ENCODE measurements around the gene DKK3.
"Not testable (repeated sequence)": the region's sequence is repeated elsewhere in the genome, so short reads cannot be mapped to it uniquely, and the experiment has no call there.

The DKK3 gene

DNA sequence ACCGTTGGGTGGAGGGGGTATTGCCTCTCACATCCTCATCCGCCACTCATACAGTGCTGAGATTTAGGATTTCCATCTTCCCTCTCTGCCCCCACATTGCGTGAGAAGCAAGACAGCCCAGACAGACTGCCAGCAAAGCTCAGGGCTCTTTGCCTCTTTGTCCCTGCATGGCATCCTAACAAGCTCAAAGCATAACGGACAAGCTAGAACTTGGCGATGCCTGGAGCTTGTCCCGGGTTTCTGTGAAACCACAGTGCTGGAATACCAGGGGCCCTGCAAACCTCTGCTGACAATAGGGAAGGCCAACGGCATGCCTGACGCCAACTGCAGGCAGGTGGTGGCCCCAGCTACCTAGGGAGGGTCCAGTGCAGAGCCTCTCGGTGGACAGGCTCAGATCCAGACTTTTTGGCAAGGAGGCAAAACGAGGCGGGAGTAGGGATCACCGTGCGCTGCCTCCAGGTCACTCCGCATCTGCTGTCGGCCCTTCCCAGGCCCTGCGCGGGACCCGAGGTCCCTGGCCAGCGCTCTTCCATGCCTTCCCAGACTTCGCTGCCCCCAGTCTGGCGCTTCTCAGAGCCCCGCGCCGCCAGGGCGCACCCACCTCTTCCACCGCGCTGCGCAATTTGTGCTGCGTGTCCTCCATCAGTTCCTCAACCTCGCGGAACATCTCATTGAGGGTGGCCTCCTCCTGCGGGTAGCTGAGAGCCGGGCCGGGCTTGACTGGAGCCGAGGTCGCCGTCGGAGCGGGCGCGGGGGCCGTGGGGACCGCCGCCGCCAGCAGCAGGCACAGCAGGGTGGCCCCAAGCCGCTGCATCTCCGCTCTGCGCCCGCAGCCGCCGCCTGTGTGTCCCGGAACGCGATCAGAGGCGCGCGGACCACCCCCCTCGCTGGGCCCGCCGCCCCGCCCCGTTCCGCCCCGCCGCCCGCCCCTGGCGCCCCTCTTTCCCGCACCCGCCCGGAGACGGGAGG, at the start of gene DKK3:
Gene DKK3 (minus strand): TSS at position 858 of the 969 bp plus-strand sequence. CDS start 44 bp downstream, at position 814.
- no peak for DNase-seq (ENCODE audit: low spot score)

DNA sequence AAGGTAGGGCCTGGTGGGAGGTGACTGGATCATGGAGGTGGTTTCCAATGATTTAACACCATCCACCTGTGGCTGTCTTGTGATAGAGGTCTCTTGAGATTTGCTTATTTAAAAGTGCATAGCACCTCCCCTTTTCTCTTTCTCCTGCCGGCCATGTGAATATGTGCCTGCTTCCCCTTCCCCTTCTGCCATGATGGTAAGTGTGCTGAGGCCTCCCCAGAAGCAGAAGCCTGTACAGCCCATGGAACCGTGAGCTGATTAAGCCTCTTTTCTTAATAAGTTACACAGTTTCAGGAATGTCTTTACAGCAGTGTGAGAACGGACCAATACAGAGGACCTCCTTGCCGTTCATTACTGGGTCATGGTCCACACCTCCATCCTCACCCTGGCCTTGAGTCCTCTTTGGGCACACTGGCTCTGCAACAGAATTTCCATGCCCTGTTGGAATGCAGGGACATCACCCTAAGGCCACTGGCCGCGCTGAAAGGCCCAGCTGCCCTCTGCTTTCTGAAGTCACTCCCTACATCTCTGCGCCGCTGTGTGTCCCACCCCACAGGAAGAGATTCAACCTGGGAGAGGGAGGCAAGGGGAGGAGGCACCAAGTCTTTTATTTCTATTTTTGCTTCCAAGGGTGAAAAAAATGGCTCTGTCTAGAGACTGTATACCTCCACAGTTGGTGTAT, 49.0 kb upstream of the DKK3 start:
- no peak for DNase-seq (ENCODE audit: low spot score)

DNA sequence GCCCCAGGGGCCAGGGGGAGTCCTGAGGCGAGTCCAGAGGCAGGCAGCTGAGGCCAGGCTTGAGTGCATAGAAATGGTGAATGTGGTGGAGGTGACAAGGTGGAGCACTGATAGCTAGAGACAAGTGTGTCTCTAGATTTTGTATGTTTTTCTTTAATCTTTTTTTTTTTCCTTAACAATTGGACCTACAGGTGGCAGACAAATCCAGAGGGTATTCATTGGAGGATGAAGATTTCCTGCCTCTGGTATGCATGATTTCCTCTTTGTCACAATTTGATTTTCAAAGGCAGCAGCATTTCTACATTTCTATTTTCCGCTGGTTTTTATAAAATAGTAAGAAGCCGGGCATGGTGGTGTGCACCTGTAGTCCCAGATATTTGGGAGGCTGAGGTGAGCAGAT, 47.7 kb upstream of the DKK3 start:
- DNase-seq (ENCODE audit: low spot score) = no peak

DNA sequence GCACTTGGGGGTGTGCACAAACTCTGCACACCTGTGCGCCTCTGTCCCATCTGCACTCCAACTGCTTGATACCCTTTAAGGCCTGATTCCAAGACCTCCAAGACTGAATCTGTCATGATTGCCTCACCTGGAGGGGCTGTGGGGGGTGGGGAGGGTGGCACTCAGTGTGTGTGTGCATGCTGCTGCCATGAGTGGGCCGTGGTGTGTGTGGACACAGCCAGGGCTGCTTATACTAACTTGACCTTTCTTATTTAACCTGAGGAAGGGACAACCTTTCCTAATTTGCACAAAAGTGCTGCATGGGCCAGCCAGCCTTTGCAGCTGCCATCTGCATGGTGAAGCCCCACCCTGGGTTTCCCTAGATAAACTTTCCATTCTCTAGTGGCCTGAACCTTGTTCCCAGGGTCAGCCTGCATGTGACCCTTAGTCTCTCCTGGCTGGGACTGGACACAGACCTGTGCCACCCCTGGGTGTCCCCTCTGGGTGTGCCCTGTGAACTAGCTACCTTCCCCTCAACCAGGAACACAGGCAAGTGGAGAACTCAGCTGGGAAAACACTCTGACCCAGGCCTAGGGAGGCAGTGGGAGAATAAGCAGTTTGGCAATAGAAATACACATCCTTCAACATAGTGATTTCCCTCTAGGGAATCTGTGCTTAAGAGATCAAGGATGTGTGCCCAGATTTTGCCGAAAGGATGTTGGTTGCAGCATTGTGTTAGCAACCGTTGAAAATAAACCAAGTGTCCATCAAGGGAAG, 45.4 kb upstream of the DKK3 start:
- no peak for DNase-seq (ENCODE audit: low spot score)

DNA sequence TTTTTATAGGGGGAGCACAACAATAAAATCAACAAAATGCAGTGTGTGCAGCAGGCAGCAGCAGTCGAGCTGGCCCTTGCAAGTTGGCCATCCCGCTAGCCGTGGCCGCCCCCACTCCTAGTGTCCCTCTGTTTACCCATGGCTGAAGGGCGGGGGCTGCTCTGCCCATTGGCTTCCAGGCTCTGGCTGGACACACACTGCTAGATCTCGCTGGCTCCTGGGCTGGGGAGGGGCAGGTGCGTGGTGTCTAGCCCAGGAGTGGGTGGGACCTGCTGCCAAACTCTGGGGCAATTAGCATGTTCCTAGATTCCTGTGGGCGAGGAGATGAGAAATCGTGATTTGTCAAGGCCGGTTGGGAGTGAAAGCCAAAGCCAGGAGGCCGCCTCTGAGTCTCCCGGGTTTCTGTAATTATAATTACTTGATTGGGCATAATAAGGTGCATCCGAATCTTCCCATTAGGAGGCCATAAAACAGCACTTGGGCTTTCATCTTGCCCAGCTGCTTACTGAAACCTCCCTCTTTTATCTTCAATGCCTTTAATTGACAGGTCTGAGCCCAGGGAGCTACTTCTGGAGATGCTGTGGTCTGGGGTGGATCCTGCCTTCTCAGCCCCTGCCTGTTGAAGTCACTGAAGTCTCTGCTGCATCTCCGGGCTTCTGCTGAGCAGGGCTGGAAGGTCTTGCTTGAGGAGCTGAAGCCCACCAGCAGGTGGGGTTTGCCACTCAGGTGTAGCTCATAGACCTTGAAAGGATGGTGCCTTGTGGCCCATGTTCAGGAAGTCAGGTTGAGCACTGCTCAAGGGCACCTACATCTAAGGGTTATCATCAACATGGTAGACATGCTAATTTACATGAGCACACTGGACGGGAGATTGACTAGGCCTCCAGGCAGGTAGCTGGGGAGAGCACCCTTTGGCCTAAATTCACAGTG, 44.5 kb upstream of the DKK3 start:
- DNase-seq (ENCODE audit: low spot score) = no peak

DNA sequence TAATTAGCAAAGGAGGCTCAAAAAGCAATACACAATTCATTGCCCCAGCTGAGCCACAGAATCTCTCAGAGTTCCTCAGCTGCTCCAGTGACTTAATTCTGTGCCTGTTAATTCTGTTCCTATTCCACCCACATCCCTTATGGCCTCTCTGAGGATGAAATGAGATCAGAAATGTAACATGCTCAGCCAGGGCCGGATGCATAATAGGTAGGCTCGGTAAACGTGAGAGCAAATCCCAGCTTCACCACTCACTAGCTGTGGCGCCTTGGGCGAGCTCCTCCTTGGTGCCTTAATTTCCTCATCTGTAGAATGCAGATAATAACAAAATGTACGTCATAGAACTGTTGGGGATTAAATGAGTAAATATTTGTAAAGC, 42.8 kb upstream of the DKK3 start:
- DNase-seq (ENCODE audit: low spot score) = no peak

DNA sequence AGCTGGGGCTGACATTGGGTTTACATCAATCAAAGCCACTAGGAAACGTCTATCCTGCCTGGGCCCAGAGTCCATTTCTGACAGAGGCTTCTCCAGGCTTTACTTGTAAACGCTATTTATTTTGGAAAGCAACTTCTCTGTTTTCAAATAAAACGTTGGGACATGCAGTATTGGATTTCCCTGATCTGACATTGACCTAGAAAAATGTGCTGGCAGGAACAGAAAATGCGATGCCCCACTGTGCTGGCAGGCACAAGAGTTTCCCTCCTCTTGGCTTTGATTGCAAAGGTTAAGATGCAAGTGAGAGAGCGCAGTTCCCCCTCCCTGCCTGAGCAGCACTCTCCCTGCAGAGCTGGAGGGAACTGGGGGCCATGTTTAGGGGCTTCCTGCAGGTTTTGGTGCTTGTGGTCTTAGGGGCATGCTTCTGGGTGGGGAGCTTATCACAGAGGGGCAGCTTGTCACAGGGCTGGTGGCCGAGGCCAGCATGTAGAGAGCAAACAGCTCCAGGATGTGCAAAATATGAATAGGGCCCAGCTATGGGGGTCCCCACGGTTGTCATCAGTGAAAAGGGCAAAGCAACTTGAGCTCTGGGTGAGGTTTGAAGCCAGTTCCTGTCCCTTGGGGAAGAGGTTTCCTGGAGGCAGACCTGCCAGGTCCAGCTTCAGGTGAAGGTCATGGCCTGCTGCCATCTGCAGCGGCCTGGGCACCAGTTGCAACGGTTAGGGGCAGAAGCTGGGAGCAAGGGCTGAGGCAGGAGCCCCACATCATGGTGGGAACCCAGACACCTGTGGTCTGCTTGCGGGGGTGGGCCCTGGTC, 42.3 kb upstream of the DKK3 start:
- DNase-seq (ENCODE audit: low spot score) = no peak

DNA sequence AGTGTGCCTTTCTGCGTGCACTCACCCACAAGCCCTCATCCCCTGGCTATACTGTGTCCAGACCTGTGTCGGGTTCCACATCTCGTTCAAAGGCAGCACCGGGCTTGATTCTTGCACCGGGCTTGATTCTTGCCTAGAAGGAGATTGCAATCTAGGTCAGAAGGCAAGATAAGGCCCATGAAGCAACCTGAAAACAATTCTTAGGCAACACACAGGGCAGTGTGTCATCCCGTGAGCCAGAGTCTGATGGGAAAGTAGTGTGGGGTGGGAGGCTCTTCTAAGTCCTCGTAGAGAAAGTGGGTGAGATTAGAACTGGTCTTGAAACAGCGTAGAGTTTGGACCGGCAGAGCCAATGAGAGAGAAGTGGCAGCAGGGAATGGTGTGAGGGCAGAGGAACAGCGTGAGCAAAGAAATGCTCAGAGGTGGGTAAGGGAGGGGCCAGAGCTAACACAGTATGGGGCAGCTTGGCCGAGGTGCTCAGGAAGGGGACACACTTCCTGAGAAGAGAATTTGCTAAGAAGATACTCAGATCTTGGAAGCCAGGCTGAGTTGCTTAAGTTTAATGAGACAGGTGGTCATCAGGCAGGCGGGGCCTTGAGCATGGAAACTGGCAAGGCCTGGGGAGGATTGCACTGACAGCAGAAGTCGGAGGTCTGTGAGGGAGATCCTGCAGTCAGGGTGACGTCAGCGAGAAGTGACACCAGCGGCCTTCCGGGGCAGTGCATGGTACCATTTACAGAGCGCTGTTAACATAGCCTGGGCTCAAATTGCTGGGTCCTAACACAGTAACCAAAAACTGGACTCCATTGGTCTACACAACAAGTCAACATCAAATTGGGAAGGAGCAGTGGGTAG, 40.7 kb upstream of the DKK3 start:
- no peak for DNase-seq (ENCODE audit: low spot score)

DNA sequence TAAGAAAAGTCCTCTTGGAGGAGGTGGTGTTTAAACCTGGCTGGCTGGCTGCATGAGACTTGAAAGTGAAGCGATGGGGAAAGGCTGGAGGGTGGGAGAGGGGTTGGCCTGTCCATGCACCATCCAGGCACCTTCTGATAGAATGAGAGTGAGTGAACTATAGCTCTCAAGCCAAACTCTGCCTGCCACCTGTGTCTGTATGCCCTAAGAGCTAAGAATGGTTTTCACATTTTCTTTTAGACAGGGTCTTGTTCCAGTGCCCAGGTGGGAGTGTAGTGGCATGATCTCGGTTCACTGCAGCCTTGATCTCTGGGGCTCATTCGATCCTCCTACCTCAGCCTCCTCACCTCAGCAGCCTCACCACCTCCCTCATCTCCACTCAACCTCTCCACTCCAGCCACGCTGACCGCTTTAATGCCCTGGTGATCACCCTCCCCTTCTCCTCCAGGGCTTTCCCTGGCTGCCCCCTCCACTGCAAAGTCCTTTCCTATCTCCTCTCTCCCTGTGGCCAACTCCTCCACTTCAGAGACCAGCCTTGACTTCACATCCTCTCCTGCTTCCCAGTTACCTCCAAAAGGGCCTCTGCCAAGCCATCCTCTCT, 38.3 kb upstream of the DKK3 start:
- no peak for DNase-seq (ENCODE audit: low spot score)

DNA sequence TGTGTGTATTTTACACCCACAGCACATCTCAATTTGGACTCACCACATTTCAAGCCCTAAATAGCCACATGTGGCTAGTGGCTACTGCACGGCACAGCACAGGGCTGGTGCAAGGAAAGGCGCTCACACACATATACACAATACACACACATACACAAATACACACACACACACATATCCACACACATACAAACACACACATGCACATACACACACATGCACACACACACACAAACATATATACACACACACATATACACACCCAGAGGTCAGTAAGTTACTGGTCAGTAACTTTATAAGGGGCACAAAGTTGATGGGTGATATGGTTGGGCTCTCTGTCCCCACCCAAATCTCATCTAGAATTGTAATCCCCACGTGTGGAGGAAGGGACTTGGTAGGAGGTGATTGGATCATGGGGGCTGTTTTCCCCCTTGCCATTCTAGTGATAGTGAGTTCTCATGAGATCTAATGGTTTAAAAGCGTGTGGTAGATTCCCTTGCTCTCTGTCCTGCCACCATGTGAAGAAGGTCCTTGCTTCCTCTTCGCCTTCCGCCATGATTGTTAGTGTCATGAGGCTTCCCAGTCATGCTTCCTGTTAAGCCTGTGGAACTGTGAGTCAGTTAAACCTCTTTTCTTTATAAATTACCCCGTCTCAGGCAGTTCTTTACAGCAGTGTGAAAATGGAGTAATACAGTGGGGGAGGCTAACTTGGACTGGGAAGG, 37.6 kb upstream of the DKK3 start:
- no peak for DNase-seq (ENCODE audit: low spot score)

DNA sequence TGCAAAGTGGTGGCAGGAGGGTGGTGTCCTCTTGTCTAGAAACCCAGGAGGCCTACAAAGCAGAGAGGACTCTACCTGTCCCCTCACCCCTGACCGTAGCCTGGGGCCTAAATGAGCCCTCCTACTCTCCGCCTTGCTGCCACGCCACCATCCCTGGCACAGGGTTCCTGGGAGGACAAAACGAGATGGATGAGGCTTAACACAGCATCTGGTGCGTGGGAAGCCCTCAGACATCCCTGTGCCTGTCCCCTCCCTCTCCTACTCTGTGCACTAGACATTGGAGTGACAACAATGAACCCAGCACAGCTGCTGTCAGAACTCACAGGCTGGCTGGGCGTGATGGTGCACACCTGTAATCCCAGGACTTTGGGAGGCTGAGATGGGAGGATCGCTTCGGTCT, 36.4 kb upstream of the DKK3 start:
- DNase-seq (ENCODE audit: low spot score) = no peak

DNA sequence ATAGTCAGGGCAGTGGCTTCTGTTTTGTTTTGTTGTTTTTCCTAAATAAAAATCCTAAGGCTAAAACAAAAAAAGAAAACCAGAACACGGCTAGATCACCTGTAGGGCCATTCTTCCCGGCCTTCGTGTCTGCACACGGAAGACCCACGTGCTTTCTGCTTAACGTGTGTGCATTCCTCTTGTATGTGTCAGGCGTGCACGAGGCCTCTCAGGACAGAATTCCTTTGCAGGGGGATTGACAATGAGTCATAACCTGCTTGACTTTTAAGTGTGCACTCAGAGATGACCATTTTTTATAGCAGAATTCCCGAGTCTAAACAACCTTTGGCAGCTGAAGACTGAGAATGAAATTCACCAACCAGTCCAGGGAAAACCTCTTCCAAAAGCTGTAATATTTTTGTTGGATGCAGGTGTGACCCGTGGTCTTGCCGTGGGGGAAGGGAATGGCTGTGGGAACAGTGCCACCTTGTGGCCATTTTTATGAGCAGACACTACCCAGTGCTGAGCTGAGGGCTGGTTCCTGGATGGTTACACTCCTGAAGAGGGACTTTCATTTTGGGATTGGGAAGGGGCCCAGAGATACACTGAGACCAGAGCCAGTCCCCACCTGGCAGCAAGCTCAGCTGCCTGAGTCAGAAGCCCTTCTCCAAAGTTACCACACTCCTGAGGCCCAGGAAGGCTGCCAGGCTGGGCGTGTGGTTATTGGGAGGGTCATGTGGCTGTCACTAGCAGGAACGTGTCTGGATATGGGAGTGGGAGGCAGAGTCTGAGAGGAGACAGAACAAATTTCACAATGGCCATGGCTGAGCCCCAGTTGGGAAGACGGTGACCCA, 35.7 kb upstream of the DKK3 start:
- peak; percentile 75 for DNase-seq (ENCODE audit: low spot score)

DNA sequence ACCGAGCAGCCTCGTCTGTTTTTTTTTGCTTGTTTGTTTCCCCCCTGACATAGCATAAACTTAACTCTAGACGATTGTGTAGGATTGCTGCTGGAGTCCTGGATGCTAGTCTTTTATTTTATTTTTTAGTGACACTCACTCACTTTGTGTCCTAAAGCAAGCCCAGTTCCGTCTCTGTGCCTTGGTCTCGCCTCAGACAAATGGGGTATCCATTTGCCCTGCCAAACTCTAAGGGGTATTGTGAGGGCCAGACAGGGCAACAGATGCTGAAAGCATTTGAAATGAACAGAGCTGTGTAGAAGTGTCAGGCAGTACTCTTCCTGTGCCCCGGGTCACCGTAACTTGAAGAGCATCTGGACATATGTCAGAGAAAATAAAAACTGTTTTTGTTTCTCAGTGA, 34.8 kb upstream of the DKK3 start:
- DNase-seq (ENCODE audit: low spot score) = no peak

DNA sequence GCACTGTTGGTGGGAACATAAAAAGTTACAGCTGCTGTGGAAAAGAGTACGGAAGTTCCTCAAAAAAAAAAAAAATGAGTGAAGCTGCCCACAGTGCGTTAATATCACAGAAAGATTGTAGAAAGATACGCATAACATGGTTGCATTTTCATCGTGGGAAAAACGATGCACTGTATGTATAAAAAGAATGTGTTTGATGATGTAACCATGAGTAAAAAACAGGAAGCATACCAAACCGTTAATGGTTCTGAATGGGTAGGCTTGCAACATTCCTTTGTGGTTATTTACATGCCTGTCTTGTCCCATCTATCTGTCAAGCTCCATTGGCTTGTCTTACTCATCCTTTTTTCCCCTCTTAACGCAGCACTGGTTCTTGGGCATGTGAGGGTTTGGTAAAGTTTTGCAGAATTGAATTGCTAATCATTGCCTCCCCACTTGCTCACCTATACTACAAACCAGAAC, 33.8 kb upstream of the DKK3 start:
- DNase-seq (ENCODE audit: low spot score) = no peak

DNA sequence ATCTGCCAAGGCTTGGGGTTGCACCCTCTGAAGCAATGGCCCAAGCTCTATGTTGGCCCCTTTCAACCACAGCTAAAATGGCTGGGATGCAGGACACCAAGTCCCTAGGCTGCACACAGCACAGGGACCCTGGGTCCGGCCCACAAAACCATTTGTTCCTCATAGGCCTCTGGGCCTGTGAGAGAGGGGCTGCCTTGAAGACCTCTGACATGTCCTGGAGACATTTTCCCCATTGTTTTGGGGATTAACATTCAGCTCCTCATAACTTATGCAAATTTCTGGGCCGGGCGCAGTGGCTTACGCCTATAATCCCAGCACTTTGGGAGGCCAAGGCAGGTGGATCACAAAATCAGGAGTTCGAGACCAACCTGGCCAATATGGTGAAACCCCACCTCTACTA, 32.3 kb upstream of the DKK3 start:
- not testable (repeated sequence) for DNase-seq (ENCODE audit: low spot score)

DNA sequence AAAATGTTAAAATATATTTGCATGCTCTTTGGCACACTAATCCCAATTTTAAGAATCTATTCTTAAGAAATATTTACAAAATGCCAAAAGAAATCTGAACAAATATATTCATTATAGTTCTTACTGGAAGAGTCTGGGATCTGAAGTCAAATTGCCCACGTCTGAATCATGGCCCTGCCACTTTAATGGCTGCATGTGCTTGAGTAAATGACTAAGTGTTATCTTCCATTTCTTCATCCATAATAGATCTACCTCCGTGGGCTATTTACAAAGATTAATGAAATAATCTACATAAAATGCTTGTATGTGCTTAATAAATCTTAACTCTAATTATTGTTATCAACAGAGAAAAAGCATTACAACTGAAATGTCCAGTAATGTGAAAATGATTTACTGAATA, 24.5 kb upstream of the DKK3 start:
- no peak for DNase-seq (ENCODE audit: low spot score)

DNA sequence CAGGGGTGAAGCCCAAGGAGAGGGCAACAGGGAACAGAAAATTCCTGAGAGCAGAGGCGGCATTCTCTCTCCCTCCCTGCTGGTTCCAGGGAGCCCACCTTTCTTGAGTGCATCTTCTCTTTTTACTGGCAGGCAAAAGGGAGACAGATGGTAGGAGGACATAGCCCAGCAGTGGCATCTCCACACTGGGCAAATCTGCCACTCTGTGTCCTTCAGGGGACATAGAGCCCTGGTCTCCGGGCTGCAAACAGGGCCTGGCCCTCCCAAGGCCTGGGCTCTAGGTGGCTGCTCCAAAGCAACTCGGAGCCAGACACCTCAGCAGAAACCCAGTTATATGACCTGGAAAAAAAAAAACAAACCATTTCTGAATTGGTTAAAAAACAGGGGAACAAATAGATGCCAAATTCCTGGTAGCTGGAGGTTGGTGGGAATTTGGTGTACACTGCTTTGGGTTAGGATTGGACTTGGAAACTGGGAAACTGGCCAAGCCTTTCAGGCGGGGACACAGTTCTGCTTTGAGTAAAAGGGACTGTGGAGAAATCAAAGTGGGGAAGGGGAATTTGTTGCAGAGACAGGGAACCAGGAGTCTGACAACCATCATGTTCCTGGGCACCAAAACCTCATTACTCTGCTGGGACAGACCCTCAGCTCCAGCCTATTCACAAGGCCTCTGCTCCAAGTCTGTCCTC, 23.6 kb upstream of the DKK3 start:
- no peak for DNase-seq (ENCODE audit: low spot score)
